Putamen (tissue), 1 donor: ENCODE measurements around the gene CORIN.

Source experiments
- DNase-seq: peaks from one replicate; pipeline ENCODE4 v3.0.0-alpha.2; 2016; ENCODE audit warnings: low spot score

The CORIN gene

GRCh38 chr4:47642985-47643760, 194.7 kb downstream of the CORIN start:
- peak; percentile 7 for DNase-seq

GRCh38 chr4:47642191-47642830, 195.6 kb downstream of the CORIN start:
- DNase-seq, result no peak

- DNase-seq, result no peak
Observed at GRCh38 chr4:47641755-47642154, 196.1 kb downstream of the CORIN start.

GRCh38 chr4:47640911-47641310, 197.0 kb downstream of the CORIN start:
- DNase-seq, result no peak

GRCh38 chr4:47639531-47639930, 198.3 kb downstream of the CORIN start:
- no peak for DNase-seq

GRCh38 chr4:47631161-47631560, 206.7 kb downstream of the CORIN start:
- DNase-seq, result no peak

GRCh38 chr4:47624031-47624441, 213.8 kb downstream of the CORIN start:
- no peak for DNase-seq

GRCh38 chr4:47621181-47621580, 216.7 kb downstream of the CORIN start:
- DNase-seq, result no peak

- no peak for DNase-seq
Observed at GRCh38 chr4:47619691-47620090, 218.2 kb downstream of the CORIN start.

GRCh38 chr4:47617607-47618006, 220.3 kb downstream of the CORIN start:
- no peak for DNase-seq

- DNase-seq, result no peak
Observed at GRCh38 chr4:47615385-47615784, 222.5 kb downstream of the CORIN start.

GRCh38 chr4:47612116-47613023, 225.5 kb downstream of the CORIN start:
- no peak for DNase-seq

- DNase-seq, result no peak
Observed at GRCh38 chr4:47606482-47606881, 231.4 kb downstream of the CORIN start.

GRCh38 chr4:47598896-47599295, 239.0 kb downstream of the CORIN start:
- DNase-seq, result no peak

- DNase-seq, result no peak
Observed at GRCh38 chr4:47598320-47598719, 239.5 kb downstream of the CORIN start.

GRCh38 chr4:47597696-47598095, 240.2 kb downstream of the CORIN start:
- no peak for DNase-seq

- no peak for DNase-seq
Observed at GRCh38 chr4:47590325-47590724, 247.5 kb downstream of the CORIN start.

GRCh38 chr4:47579235-47579634, 258.6 kb downstream of the CORIN start:
- no peak for DNase-seq

GRCh38 chr4:47577779-47578553, 259.9 kb downstream of the CORIN start:
- no peak for DNase-seq

- DNase-seq, result no peak
Observed at GRCh38 chr4:47572981-47573380, 264.9 kb downstream of the CORIN start.

- no peak for DNase-seq
Observed at GRCh38 chr4:47570816-47571215, 267.1 kb downstream of the CORIN start.

GRCh38 chr4:47567511-47567910, 270.4 kb downstream of the CORIN start:
- no peak for DNase-seq
